Keratinocyte (primary cell): ENCODE results near the gene PHOX2A. TPM values are rescaled to one million over a fixed set of nuclear protein-coding genes. Genes with fewer than 3 reads are reported as not detected.

Source experiments
- DNase-seq: peaks from one replicate; pipeline ENCODE4 v3.0.0-alpha.2; 2011; ENCODE audit warnings: low read depth, missing footprints, low spot score
- FAIRE-seq: peaks from 2 replicates; lab custom pipeline; 2011; peaks lifted over from hg19 to GRCh38; lab: Jason Lieb, UNC
- H2AFZ ChIP-seq: 2 replicates; pipeline ENCODE4 v1.6.0; 2012; ENCODE audit warnings: low read length, control low read depth, inconsistent platforms; ENCODE audit not compliant: control insufficient read depth
- H3K27ac ChIP-seq: 2 replicates; pipeline ENCODE4 v1.5.1; 2011; ENCODE audit warnings: low read length; ENCODE audit not compliant: control insufficient read depth, insufficient read depth
- H3K27me3 ChIP-seq: 3 replicates; pipeline ENCODE4 v1.6.0; 2011; ENCODE audit warnings: low read length; ENCODE audit not compliant: control insufficient read depth, insufficient read depth; ENCODE audit errors: extremely low read depth
- H3K36me3 ChIP-seq, 2 experiments: 2 replicates in 1 of 2; 3 replicates in 1 of 2; pipeline ENCODE4 v1.5.1; 2011; ENCODE audit warnings: low read length in 2 of 2, mild to moderate bottlenecking in 1 of 2; ENCODE audit not compliant: control insufficient read depth in 2 of 2, insufficient read depth in 2 of 2; ENCODE audit errors: extremely low read depth in 1 of 2
- H3K4me1 ChIP-seq: 3 replicates; pipeline ENCODE4 v1.5.1; 2011; ENCODE audit warnings: low read length; ENCODE audit not compliant: control insufficient read depth, insufficient read depth; ENCODE audit errors: extremely low read depth
- H3K4me2 ChIP-seq: 3 replicates; pipeline ENCODE4 v1.6.0; 2011; ENCODE audit warnings: low read depth, low read length; ENCODE audit not compliant: control insufficient read depth, insufficient read depth; ENCODE audit errors: extremely low read depth
- H3K4me3 ChIP-seq, 3 experiments: fragments of 200-600 bp in 1 of 3; sonication (generic) in 1 of 3; 2 replicates in 2 of 3; 3 replicates in 1 of 3; pipeline ENCODE4 v1.5.1; 2011 to 2016; ENCODE audit warnings: low read length in 3 of 3, mild to moderate bottlenecking in 3 of 3, control low read depth in 2 of 3, inconsistent platforms in 1 of 3, low read depth in 1 of 3, mixed read lengths in 1 of 3, mixed run types in 1 of 3, moderate library complexity in 1 of 3; ENCODE audit not compliant: control insufficient read depth in 2 of 3, insufficient read depth in 2 of 3; ENCODE audit errors: extremely low read depth in 1 of 3
- H3K79me2 ChIP-seq: 2 replicates; pipeline ENCODE4 v1.6.0; 2012; ENCODE audit warnings: low read length; ENCODE audit not compliant: control insufficient read depth, insufficient read depth
- H3K9ac ChIP-seq: 3 replicates; pipeline ENCODE4 v1.6.0; 2011; ENCODE audit warnings: low read length; ENCODE audit not compliant: control insufficient read depth, insufficient read depth; ENCODE audit errors: extremely low read depth
- H3K9me1 ChIP-seq: 3 replicates; pipeline ENCODE4 v1.6.0; 2011; ENCODE audit warnings: low read length; ENCODE audit not compliant: control insufficient read depth, insufficient read depth; ENCODE audit errors: extremely low read depth
- H3K9me3 ChIP-seq: 2 replicates; pipeline ENCODE4 v1.5.1; 2012; ENCODE audit warnings: low read depth, low read length; ENCODE audit not compliant: control insufficient read depth
- H4K20me1 ChIP-seq: 3 replicates; pipeline ENCODE4 v1.6.0; 2011; ENCODE audit warnings: low read length; ENCODE audit not compliant: control insufficient read depth, insufficient read depth; ENCODE audit errors: extremely low read depth
- CTCF ChIP-seq, 3 experiments: IDR thresholded peaks in 1 of 3; conservative IDR thresholded peaks in 1 of 3; optimal IDR thresholded peaks in 1 of 3; 2 replicates in 2 of 3; 3 replicates in 1 of 3; pipeline versions ENCODE3 to v1.5.1; 2011; ENCODE audit warnings: low read length in 3 of 3, mild to moderate bottlenecking in 3 of 3, moderate library complexity in 2 of 3, control low read depth in 1 of 3, inconsistent platforms in 1 of 3; ENCODE audit not compliant: insufficient read depth in 2 of 3; ENCODE audit errors: extremely low read depth in 1 of 3
- EZH2 ChIP-seq: IDR thresholded peaks from one replicate; pipeline ENCODE4 v1.6.1; 2012; ENCODE audit warnings: inconsistent platforms, mild to moderate bottlenecking, low read length, moderate library complexity
- dilution Hi-C: fragments of 300-500 bp; cut with MboI; formaldehyde crosslinking; loops from one replicate; pipeline ENCODE4 v1.7.0; 2020; ENCODE audit warnings: low sequenced_read_pairs; ENCODE audit not compliant: extremely low pct_ligation_motif_present
- polyA plus RNA-seq, 5 experiments: library from polyadenylated mRNA; depleted of rRNA in 3 of 5; stranded (reverse) in 3 of 5; stranded (forward) in 1 of 5; unstranded in 1 of 5; fragments of >200 nt; gene quantifications; 1 replicate in 1 of 5; 2 replicates in 3 of 5; 3 replicates in 1 of 5; pipeline versions ENCODE4 v1.2.1 to v1.2.3, GENCODE V29; 2011 to 2012; ENCODE audit warnings: missing spikeins in 2 of 5, low read depth in 1 of 5, low replicate concordance in 1 of 5

The PHOX2A gene
- polyA plus RNA-seq, 1 donor (not counting 4 experiments of a cell fraction or from before 2014, with no cell fraction given) = not detected

GRCh38 chr11:72280726-72281315 lies 36.8 kb upstream of the PHOX2A start:
- Histone ChIP-seq H2AFZ (no peak overlapping the region), H3K36me3 (no peaks in the 10 kb centered on the region), H3K27me3 (no peaks in the 10 kb centered on the region), H3K9me3 (no peaks in the 10 kb centered on the region), H3K4me1 (peaks cover 3% of the 10 kb centered on the region), H4K20me1 (no peaks in the 10 kb centered on the region), H3K79me2 (no peaks in the 10 kb centered on the region), H3K9me1 (no peaks in the 10 kb centered on the region), H3K27ac (no peak overlapping the region), H3K4me3 (no peak overlapping the region), H3K9ac (no peak overlapping the region), H3K4me2 (no peak overlapping the region)
- TF ChIP-seq CTCF (optimal IDR thresholded peaks at IDR 0.05 in 1 of 3, IDR thresholded peaks at IDR 0.05 in 1 of 3, conservative IDR thresholded peaks at IDR 0.05 in 1 of 3; ENCODE audit: extremely low read depth in 1 of 3, insufficient read depth in 2 of 3, low read length in 3 of 3) (no peak), EZH2 (no peak)
- dilution Hi-C loops = no loop called here
- FAIRE-seq (no peak), DNase-seq (no peak)

DNA sequence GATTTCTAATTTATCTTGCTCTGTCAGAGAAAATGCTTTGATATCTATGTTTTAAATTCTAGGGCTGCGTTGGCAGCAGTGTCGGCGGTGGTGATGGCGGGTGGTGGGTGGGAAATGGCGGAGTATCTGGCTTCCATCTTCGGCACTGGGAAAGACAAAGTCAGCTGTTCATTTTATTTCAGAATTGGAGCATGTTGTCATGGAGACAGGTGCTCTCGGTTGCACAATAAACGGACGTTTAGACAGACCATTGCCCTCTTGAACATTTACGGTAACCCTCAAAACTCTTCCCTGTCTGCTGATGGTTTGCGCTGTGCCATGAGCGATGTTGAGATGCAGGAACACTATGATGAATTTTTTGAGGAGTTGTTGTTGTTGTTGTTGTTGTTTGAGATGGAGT lies 36.1 kb upstream of the PHOX2A start:
- Histone ChIP-seq H3K27ac (no peak overlapping the region), H3K27me3 (no peaks in the 10 kb centered on the region), H3K9me3 (no peaks in the 10 kb centered on the region), H3K4me3 (no peak overlapping the region), H3K9ac (no peak overlapping the region), H4K20me1 (no peaks in the 10 kb centered on the region), H3K9me1 (no peaks in the 10 kb centered on the region), H3K4me2 (no peak overlapping the region), H3K4me1 (peaks cover 3% of the 10 kb centered on the region), H2AFZ (no peak overlapping the region), H3K36me3 (no peaks in the 10 kb centered on the region), H3K79me2 (no peaks in the 10 kb centered on the region)
- DNase-seq (no peak), FAIRE-seq (no peak)
- dilution Hi-C loops = no loop called here
- TF ChIP-seq EZH2 (no peak), CTCF (optimal IDR thresholded peaks at IDR 0.05 in 1 of 3, IDR thresholded peaks at IDR 0.05 in 1 of 3, conservative IDR thresholded peaks at IDR 0.05 in 1 of 3; ENCODE audit: extremely low read depth in 1 of 3, insufficient read depth in 2 of 3, low read length in 3 of 3) (no peak)
